ENCODE measurements around the gene ZNF652. TPM values are rescaled to one million over a fixed set of nuclear protein-coding genes. Genes with fewer than 3 reads are reported as not detected.

Gene ZNF652
- total and polyA plus RNA-seq, 11 donors, result 7.2 to 24.5 (median 20.3) TPM

- intact Hi-C loops (cut with DNase I), result no loop called here
- Histone ChIP-seq H3K27me3 (no peaks in the 10 kb centered on the region), H3K4me3 (no peak overlapping the region), H3K27ac (no peak overlapping the region), H3K4me1 (no peaks in the 10 kb centered on the region), H3K9me3 (no peaks in the 10 kb centered on the region), H3K36me3 (no peaks in the 10 kb centered on the region)
- DNase-seq, result no peak
- TF ChIP-seq POLR2A (IDR thresholded peaks at IDR 0.05) (no peak), CTCF (IDR thresholded peaks at IDR 0.05) (no peak)
- ATAC-seq, result no peak
- WGBS, 4 donors, result 86 to 96% (median 93%) methylated on average over 6 of the region's 6 CpGs
Observed at GRCh38 chr17:49373115-49373514, 11.1 kb upstream of the ZNF652 start.

- H3K27ac ChIP-seq, result no peak overlapping the region
Observed at GRCh38 chr17:49372425-49372824, 10.4 kb upstream of the ZNF652 start.

GRCh38 chr17:49370971-49371834, 9.2 kb upstream of the ZNF652 start:
- TF ChIP-seq POLR2A (IDR thresholded peaks at IDR 0.05) (no peak), CTCF (IDR thresholded peaks at IDR 0.05) (no peak)
- no peaks in the 10 kb centered on the region for H3K36me3 ChIP-seq
- H3K4me1 ChIP-seq, result no peaks in the 10 kb centered on the region
- DNase-seq, result no peak
- WGBS, 4 donors, result 51 to 60% (median 53%) methylated on average over 13 of the region's 13 CpGs
- H3K27ac ChIP-seq, result no peak overlapping the region
- no peak for ATAC-seq
- no peak overlapping the region for H3K4me3 ChIP-seq
- no peaks in the 10 kb centered on the region for H3K9me3 ChIP-seq
- H3K27me3 ChIP-seq, result no peaks in the 10 kb centered on the region
- intact Hi-C loops (cut with DNase I), result no loop called here

More at GRCh38 chr17:49372425-49372824, 10.4 kb upstream of the ZNF652 start:
- no peaks in the 10 kb centered on the region for H3K27me3 ChIP-seq
- no peaks in the 10 kb centered on the region for H3K4me1 ChIP-seq
- H3K36me3 ChIP-seq, result no peaks in the 10 kb centered on the region
- DNase-seq, result no peak
- TF ChIP-seq POLR2A (IDR thresholded peaks at IDR 0.05) (no peak), CTCF (IDR thresholded peaks at IDR 0.05) (no peak)
- WGBS, 4 donors, result 77 to 87% (median 83%) methylated on average over 7 of the region's 7 CpGs
- H3K4me3 ChIP-seq, result no peak overlapping the region
- ATAC-seq, result no peak
- H3K9me3 ChIP-seq, result no peaks in the 10 kb centered on the region
- intact Hi-C loops (cut with DNase I), result no loop called here

- H3K27me3 ChIP-seq, result no peaks in the 10 kb centered on the region
- DNase-seq (no peak), ATAC-seq (no peak)
- intact Hi-C loops (cut with DNase I), result no loop called here
- no peak overlapping the region for H3K27ac ChIP-seq
- H3K4me3 ChIP-seq, result no peak overlapping the region
- 94 to 100% (median 97%) methylated on average over 1 of the region's 1 CpG for WGBS, 4 donors
- H3K4me1 ChIP-seq, result peaks cover 0 to 8% (median 0%) of the 10 kb centered on the region in 12 donors
- H3K9me3 ChIP-seq, result no peaks in the 10 kb centered on the region
- no peak for TF ChIP-seq POLR2A (IDR thresholded peaks at IDR 0.05)
- TF ChIP-seq CTCF (IDR thresholded peaks at IDR 0.05), result no peak
- no peaks in the 10 kb centered on the region for H3K36me3 ChIP-seq
Observed at GRCh38 chr17:49369760-49370159, 7.7 kb upstream of the ZNF652 start.
